ENCODE measurements around the gene MTPN. TPM values are rescaled to one million over a fixed set of nuclear protein-coding genes. Genes with fewer than 3 reads are reported as not detected.

MTPN gene
- total RNA-seq, 1 donor from 2014 or later, result 144 TPM

GRCh38 chr7:135929249-135929648, 47.9 kb downstream of the MTPN start:
- ATAC-seq (no peak), DNase-seq (no peak)
- peaks cover 20% of the 10 kb centered on the region for H3K4me1 ChIP-seq
- H3K27ac ChIP-seq, result no peak overlapping the region
- H3K27me3 ChIP-seq (ENCODE audit: low read depth), result no peaks in the 10 kb centered on the region
- intact Hi-C loops (cut with DNase I), result no loop called here
- no peak overlapping the region for H3K4me3 ChIP-seq
- TF ChIP-seq CTCF (IDR thresholded peaks at IDR 0.05), result no peak
- H3K36me3 ChIP-seq, result peaks cover 19% of the 10 kb centered on the region
- no peaks in the 10 kb centered on the region for H3K9me3 ChIP-seq

- Histone ChIP-seq H3K27me3 (ENCODE audit: low read depth) (no peaks in the 10 kb centered on the region), H3K4me3 (no peak overlapping the region), H3K4me1 (peaks cover 20% of the 10 kb centered on the region), H3K27ac (no peak overlapping the region), H3K9me3 (no peaks in the 10 kb centered on the region), H3K36me3 (peaks cover 19% of the 10 kb centered on the region)
- intact Hi-C loops (cut with DNase I), result no loop called here
- ATAC-seq (no peak), DNase-seq (no peak)
- no peak for TF ChIP-seq CTCF (IDR thresholded peaks at IDR 0.05)
These were observed 49.0 kb downstream of the MTPN start for GRCh38 chr7:135928136-135928535.

- intact Hi-C loops (cut with DNase I), result no loop called here
- H3K36me3 ChIP-seq, result peaks cover 19% of the 10 kb centered on the region
These were observed 51.9 kb downstream of the MTPN start for GRCh38 chr7:135925210-135925609.

GRCh38 chr7:135924302-135924701, 52.9 kb downstream of the MTPN start:
- H3K36me3 ChIP-seq, result peaks cover 12% of the 10 kb centered on the region
- H3K27ac ChIP-seq, result no peak overlapping the region
- no peak for TF ChIP-seq CTCF (IDR thresholded peaks at IDR 0.05)
- DNase-seq, result no peak
- ATAC-seq, result no peak
- H3K4me1 ChIP-seq, result no peaks in the 10 kb centered on the region
- intact Hi-C loops (cut with DNase I), result no loop called here
- H3K27me3 ChIP-seq (ENCODE audit: low read depth), result no peaks in the 10 kb centered on the region
- no peaks in the 10 kb centered on the region for H3K9me3 ChIP-seq
- no peak overlapping the region for H3K4me3 ChIP-seq

More at GRCh38 chr7:135925210-135925609, 51.9 kb downstream of the MTPN start:
- no peaks in the 10 kb centered on the region for H3K9me3 ChIP-seq
- DNase-seq (no peak), ATAC-seq (no peak)
- no peaks in the 10 kb centered on the region for H3K27me3 ChIP-seq (ENCODE audit: low read depth)
- TF ChIP-seq CTCF (IDR thresholded peaks at IDR 0.05), result no peak
- H3K4me3 ChIP-seq, result no peak overlapping the region
- H3K4me1 ChIP-seq, result no peaks in the 10 kb centered on the region
- H3K27ac ChIP-seq, result no peak overlapping the region

- H3K4me1 ChIP-seq, result no peaks in the 10 kb centered on the region
- ATAC-seq (no peak), DNase-seq (no peak)
- intact Hi-C loops (cut with DNase I), result no loop called here
- no peaks in the 10 kb centered on the region for H3K9me3 ChIP-seq
- no peak for TF ChIP-seq CTCF (IDR thresholded peaks at IDR 0.05)
- H3K4me3 ChIP-seq, result no peak overlapping the region
- H3K27me3 ChIP-seq (ENCODE audit: low read depth), result no peaks in the 10 kb centered on the region
- H3K36me3 ChIP-seq, result no peaks in the 10 kb centered on the region
- H3K27ac ChIP-seq, result no peak overlapping the region
These were observed 54.9 kb downstream of the MTPN start for GRCh38 chr7:135922263-135922662.

GRCh38 chr7:135920478-135920877, 56.7 kb downstream of the MTPN start:
- no peak for TF ChIP-seq CTCF (IDR thresholded peaks at IDR 0.05)
- no peaks in the 10 kb centered on the region for H3K9me3 ChIP-seq
- intact Hi-C loops (cut with DNase I), result no loop called here
- no peak overlapping the region for H3K4me3 ChIP-seq
- H3K36me3 ChIP-seq, result no peaks in the 10 kb centered on the region
- H3K27me3 ChIP-seq (ENCODE audit: low read depth), result no peaks in the 10 kb centered on the region
- DNase-seq, result no peak
- no peak for ATAC-seq
- H3K27ac ChIP-seq, result no peak overlapping the region
- no peaks in the 10 kb centered on the region for H3K4me1 ChIP-seq

Measured in lower lobe of right lung (tissue), 2 donors.